WI38 (cell line): ENCODE data around the gene ZIC4.
A peak's percentile ranks its signal among the peaks of the same experiment; 100 is the strongest.

Experiments used
- H3K4me3 ChIP-seq: 2 replicates; pipeline ENCODE4 v1.5.1; 2011; ENCODE audit warnings: low read depth, mild to moderate bottlenecking, control low read depth, low read length
- TF ChIP-seq, protein P1 (sequence below): IDR thresholded peaks from 2 replicates; pipeline ENCODE4 v1.5.1; 2012; ENCODE audit warnings: low read depth, mild to moderate bottlenecking, control low read depth, low read length

ZIC4 gene

DNA sequence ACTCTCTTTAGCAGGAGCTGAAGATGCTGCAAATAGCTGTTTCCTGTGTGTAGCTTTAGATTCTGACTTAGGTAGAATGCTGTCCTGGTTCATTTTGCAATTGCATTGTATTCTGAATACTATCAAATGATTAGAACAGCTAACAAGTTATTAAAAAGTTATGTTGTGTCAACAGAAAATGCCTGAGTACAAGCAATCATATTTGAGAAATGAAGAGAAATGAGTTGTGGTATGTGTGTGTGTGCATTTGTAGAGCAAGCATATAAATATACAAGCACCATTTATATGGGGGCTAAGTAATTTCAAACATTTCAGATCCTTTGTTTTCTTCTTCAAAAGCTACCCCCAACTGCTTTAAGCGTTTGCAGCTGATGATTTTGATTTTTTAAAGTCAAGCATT lies 10.6 kb upstream of the ZIC4 start:
- TF ChIP-seq, protein P1, sequence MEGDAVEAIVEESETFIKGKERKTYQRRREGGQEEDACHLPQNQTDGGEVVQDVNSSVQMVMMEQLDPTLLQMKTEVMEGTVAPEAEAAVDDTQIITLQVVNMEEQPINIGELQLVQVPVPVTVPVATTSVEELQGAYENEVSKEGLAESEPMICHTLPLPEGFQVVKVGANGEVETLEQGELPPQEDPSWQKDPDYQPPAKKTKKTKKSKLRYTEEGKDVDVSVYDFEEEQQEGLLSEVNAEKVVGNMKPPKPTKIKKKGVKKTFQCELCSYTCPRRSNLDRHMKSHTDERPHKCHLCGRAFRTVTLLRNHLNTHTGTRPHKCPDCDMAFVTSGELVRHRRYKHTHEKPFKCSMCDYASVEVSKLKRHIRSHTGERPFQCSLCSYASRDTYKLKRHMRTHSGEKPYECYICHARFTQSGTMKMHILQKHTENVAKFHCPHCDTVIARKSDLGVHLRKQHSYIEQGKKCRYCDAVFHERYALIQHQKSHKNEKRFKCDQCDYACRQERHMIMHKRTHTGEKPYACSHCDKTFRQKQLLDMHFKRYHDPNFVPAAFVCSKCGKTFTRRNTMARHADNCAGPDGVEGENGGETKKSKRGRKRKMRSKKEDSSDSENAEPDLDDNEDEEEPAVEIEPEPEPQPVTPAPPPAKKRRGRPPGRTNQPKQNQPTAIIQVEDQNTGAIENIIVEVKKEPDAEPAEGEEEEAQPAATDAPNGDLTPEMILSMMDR, result no peak
- H3K4me3 ChIP-seq, result no peak overlapping the region

DNA sequence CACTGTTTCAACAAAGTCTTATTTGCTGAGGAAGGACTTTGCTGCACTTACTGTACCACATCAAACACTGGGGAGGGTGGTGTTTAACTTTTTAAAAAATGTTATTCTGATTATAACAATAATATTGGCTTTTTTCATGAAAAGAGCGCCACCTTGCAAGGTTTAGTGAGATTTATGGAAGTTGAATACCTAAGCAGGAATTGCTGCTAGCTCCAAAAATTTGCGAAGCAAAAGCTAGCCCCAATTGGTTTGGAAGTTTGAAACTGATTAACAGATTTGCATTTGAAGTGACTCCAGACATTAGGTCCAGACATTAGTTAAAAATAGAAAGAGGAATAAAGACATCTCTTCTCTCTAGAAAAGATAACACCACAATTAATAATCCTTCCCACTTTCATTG lies 9.5 kb upstream of the ZIC4 start:
- TF ChIP-seq, protein P1, result no peak
- no peak overlapping the region for H3K4me3 ChIP-seq

DNA sequence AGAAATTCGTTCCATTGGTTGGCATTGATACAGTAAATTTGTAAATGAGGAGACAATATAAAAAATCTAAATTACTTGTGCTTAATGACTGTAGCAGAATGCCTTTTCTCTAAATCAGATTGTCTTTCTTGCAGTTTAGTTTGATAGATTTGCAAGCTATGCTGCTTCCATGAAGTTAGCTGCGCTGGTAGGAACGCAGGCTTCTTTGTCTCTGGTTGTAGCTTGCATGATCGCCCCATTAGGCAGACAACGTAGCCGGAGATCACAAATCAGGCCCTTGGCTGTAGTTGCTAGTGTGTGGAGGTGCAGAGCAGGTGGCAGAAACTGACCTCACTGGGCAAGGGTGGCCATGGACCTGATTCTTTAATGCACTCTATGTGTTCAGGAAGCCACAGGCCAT lies 8.9 kb upstream of the ZIC4 start:
- TF ChIP-seq, protein P1, result no peak
- no peak overlapping the region for H3K4me3 ChIP-seq

DNA sequence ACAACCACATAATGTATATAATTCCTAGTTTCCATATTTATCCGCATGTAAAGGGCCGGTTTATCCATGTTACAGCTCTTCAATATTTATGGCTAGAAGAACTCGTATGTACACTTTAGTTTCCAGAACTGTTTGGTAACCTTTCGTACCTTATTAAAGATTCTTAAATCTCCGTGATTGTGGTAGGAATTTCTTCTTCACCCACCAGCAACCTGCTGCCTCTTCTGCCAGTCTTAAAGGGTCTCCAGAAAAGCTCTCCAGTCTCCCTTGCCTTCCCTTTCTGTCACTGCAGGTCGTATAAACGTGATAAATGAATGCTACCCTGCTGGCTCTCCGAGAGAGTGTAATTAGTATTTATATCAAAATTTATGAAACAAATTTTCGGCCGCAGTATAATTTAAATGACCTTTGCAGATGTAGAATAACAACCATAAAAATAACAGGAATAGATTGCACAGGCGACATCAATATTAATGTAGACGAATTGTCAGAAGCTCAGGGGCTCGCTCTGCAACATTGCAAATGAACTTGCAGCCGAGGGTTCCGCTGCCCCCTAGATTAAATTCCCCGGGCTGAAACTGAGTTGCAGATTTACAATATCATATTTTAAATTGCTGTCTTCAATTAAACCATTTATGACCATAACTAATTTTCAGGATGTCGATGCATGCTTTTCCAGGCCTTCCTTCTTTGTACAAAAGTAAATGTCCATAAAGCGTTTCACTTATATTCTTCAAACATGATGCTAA lies 8.2 kb upstream of the ZIC4 start:
- no peak overlapping the region for H3K4me3 ChIP-seq
- TF ChIP-seq, protein P1, result no peak

DNA sequence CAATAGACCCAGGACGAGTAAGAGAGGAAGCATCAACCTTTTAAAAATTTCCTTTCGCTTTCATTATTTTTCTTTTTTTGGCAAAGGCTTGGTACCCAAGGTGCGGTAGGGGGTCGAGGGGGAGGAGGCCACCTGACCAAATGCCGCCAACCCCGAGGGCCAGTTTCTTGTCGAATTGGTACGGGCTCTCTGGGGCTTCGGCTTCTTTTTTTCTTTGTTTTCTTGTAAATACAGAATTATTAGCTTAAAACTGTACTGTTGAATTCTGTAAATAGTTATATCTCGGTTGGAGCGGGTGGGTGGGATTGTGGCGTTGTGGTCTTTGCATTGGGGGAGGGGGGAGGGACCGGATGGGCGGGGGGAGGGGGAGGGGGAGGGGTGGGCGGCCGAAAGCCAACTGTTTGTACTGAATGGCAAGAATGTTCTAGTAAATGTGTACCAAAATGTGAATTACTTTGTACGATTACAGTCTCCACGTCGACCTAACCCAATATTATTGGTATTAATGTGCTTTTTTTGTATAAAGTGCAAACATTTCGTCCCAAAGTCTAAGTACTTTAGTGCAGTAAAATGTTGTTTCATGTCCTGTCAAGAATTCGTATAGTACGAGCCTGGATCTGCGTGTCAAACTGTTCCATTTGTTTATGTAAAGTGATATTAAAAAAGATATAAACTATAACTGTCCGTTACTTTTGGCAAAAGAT lies 7.5 kb upstream of the ZIC4 start:
- H3K4me3 ChIP-seq, result peak overlapping the region; percentile 22
- TF ChIP-seq, protein P1, result no peak

DNA sequence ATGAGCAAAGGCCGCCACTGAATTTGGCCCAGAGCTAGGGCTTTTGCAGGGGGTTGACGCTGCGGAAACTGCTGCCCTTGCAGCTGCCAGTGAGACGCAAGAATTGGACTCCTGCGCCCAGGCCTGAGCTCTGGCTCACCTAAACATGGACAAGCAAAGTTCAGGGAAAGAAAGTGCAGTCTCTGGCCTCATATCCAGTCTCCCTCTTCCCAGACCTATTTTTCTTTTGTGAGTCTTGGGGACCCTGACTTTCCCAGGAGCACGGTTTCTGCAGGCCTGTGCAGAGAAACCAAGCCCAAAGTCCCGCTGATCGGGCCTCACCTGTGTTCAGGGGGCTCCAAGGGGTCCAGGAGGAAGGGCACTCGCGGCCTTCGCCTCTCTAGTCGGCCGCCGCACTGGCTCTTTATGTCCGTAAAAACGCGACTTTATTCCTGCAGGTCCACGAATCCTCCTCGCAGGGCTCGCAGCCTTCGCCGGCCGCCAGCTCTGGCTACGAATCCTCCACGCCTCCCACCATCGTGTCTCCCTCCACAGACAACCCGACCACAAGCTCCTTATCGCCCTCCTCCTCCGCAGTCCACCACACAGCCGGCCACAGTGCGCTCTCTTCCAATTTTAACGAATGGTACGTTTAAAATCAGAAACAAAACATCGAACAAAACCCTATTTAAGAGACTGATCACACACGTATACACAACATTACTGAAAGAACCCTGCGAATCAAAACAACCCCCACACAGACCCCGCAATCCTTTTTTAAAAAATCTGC lies 6.8 kb upstream of the ZIC4 start:
- peak overlapping the region; percentile 22 for H3K4me3 ChIP-seq
- TF ChIP-seq, protein P1, result no peak
